ENCODE measurements around the gene CTU2.

CTU2 gene

GRCh38 chr16:88732172-88732960 lies 26.1 kb downstream of the CTU2 start:
- peak; percentile 27 for DNase-seq

- no peak for DNase-seq
These were observed 26.6 kb downstream of the CTU2 start for GRCh38 chr16:88732961-88733294.

- no peak for DNase-seq
These were observed 27.5 kb downstream of the CTU2 start for GRCh38 chr16:88733630-88734360.

- DNase-seq, result no peak
These were observed 28.0 kb downstream of the CTU2 start for GRCh38 chr16:88734361-88734728.

GRCh38 chr16:88735121-88735520 lies 28.8 kb downstream of the CTU2 start:
- no peak for DNase-seq

GRCh38 chr16:88735616-88736015 lies 29.3 kb downstream of the CTU2 start:
- no peak for DNase-seq

- DNase-seq, result no peak
These were observed 29.8 kb downstream of the CTU2 start for GRCh38 chr16:88736088-88736487.

GRCh38 chr16:88736496-88736895 lies 30.2 kb downstream of the CTU2 start:
- no peak for DNase-seq

- no peak for DNase-seq
These were observed 31.2 kb downstream of the CTU2 start for GRCh38 chr16:88737298-88738150.

GRCh38 chr16:88738151-88739084 lies 32.1 kb downstream of the CTU2 start:
- DNase-seq, result no peak

GRCh38 chr16:88739139-88739976 lies 33.1 kb downstream of the CTU2 start:
- DNase-seq, result no peak

GRCh38 chr16:88739977-88740726 lies 33.8 kb downstream of the CTU2 start:
- DNase-seq, result no peak

- no peak for DNase-seq
These were observed 34.4 kb downstream of the CTU2 start for GRCh38 chr16:88740727-88741055.

- no peak for DNase-seq
These were observed 35.1 kb downstream of the CTU2 start for GRCh38 chr16:88741368-88741767.

- DNase-seq, result no peak
These were observed 36.7 kb downstream of the CTU2 start for GRCh38 chr16:88742896-88743605.

- DNase-seq, result no peak
These were observed 37.6 kb downstream of the CTU2 start for GRCh38 chr16:88743693-88744576.

GRCh38 chr16:88744577-88745521 lies 38.5 kb downstream of the CTU2 start:
- no peak for DNase-seq

- no peak for DNase-seq
These were observed 40.2 kb downstream of the CTU2 start for GRCh38 chr16:88746506-88746905.
